Measurements from ENCODE around the gene STX4.

DNA sequence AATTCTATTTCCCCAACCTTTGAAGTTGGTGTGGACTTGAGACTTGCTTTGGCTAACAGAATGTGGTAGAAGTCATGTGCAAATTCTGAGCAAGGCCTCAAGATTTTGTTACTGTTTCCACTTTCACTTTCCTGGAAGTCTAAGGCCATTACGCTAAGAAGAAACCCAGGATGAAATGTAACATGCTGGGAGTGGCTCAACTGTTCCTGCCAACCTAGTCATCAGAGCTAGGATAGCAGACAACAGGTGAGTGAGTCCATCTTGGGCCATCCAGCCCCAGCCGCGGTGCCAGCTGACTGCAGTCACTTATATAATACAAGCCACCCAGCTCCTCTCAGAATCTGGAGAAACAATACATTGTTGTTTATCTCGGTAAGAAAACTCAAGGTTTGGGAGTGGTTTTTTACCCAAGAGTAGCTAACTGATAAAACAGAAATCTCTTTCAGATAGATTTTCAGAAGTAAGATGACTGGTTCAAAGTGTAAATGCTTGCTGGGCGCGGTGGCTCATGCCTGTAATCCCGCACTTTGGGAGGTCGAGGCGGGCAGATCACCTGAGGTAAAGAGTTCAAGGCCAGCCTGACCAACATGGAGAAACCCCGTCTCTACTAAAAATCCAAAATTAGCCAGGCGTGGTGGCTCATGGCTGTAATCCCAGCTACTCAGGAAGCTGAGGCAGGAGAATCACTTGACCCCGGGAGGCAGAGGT lies 10.7 kb upstream of the STX4 start:
- TF ChIP-seq, protein P1, sequence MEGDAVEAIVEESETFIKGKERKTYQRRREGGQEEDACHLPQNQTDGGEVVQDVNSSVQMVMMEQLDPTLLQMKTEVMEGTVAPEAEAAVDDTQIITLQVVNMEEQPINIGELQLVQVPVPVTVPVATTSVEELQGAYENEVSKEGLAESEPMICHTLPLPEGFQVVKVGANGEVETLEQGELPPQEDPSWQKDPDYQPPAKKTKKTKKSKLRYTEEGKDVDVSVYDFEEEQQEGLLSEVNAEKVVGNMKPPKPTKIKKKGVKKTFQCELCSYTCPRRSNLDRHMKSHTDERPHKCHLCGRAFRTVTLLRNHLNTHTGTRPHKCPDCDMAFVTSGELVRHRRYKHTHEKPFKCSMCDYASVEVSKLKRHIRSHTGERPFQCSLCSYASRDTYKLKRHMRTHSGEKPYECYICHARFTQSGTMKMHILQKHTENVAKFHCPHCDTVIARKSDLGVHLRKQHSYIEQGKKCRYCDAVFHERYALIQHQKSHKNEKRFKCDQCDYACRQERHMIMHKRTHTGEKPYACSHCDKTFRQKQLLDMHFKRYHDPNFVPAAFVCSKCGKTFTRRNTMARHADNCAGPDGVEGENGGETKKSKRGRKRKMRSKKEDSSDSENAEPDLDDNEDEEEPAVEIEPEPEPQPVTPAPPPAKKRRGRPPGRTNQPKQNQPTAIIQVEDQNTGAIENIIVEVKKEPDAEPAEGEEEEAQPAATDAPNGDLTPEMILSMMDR (IDR thresholded peaks at IDR 0.05), result no peak
- TF ChIP-seq POLR2A (IDR thresholded peaks at IDR 0.05) (no peak), EP300 (IDR thresholded peaks at IDR 0.05) (no peak)
